Activated naive CD4-positive, alpha-beta T cell treated with anti-CD3 and anti-CD28 coated beads, Interleukin-2, amount 10 ng/mL, durations not matched to agents 7 days and 5 days (primary cell): ENCODE data around the gene ZFAND4.
"Not testable (repeated sequence)": the region's sequence is repeated elsewhere in the genome, so short reads cannot be mapped to it uniquely, and the experiment has no call there.

ENCODE experiments used
- CTCF ChIA-PET: fragments of 350-600 bp; sonication (Branson Sonifier 250); formaldehyde crosslinking; loops from one replicate; lab custom pipeline; 2021; ENCODE audit warnings: antibody characterized with exemption; lab: Charles Lee
- DNase-seq: peaks from one replicate; pipeline ENCODE4 v3.0.0-alpha.2; 2020
- H3K27ac Mint-ChIP-seq: one replicate; pipeline ENCODE4 v1.8.0; 2021; ENCODE audit warnings: mild to moderate bottlenecking, moderate library complexity, mixed read lengths
- H3K27me3 Mint-ChIP-seq: one replicate; pipeline ENCODE4 v1.8.0; 2021; ENCODE audit warnings: mild to moderate bottlenecking, mixed read lengths
- H3K36me3 Mint-ChIP-seq: one replicate; pipeline ENCODE4 v1.8.0; 2021; ENCODE audit warnings: mixed read lengths
- H3K4me1 Mint-ChIP-seq: one replicate; pipeline ENCODE4 v1.8.0; 2021; ENCODE audit warnings: mixed read lengths
- H3K4me3 Mint-ChIP-seq: one replicate; pipeline ENCODE4 v1.8.0; 2021; ENCODE audit warnings: mild to moderate bottlenecking, moderate library complexity, mixed read lengths
- H3K9me3 Mint-ChIP-seq: one replicate; pipeline ENCODE4 v1.8.0; 2021; ENCODE audit warnings: mixed read lengths

Gene ZFAND4

DNA sequence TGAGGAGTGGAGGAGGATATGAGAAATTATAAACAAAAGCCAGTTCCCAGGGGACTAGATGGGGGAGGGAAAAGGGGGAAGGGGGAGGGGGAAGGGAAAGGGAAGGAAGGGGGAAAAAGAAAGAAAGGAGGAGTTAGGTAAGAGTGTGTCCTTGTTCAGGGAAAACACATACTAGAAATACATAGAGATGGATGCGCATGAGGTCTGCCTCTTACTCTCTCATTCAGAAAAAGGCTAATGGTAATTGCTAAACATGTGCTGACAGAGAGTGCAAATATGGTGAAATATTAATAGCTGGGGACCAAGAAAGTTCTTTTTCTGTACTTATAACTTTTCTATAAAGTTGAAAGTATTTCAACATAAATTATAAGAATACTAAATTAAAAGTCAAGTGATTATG is 64.5 kb downstream of the ZFAND4 start:
- no peak overlapping the region for H3K27ac Mint-ChIP-seq
- no peaks in the 10 kb centered on the region for H3K27me3 Mint-ChIP-seq
- H3K9me3 Mint-ChIP-seq = no peaks in the 10 kb centered on the region
- no peak overlapping the region for H3K4me3 Mint-ChIP-seq
- CTCF ChIA-PET = no interaction called here
- no peak for DNase-seq
- H3K36me3 Mint-ChIP-seq = peaks cover 4% of the 10 kb centered on the region
- H3K4me1 Mint-ChIP-seq = no peaks in the 10 kb centered on the region

DNA sequence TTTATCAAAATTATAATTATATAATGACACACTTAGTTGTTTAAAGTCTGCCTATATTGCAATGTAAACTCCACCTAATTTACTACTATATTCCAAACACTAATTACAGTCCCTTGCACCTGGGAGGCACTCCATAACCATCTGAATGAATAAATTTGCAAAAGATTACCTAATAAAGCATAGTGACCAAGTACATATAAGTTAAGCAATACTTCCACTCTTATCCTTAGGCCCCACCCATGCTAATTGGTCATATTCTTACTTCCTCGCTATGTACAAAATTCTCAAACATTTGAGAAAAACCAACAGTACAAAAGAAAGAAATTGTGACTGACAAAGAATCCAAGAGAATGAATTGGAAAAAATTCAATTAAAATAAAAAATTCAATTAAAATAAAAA is 65.3 kb downstream of the ZFAND4 start:
- Mint-ChIP-seq H3K27me3 (no peaks in the 10 kb centered on the region), H3K27ac (no peak overlapping the region), H3K36me3 (peaks cover 4% of the 10 kb centered on the region), H3K9me3 (no peaks in the 10 kb centered on the region), H3K4me3 (no peak overlapping the region), H3K4me1 (no peaks in the 10 kb centered on the region)
- DNase-seq = no peak
- CTCF ChIA-PET = no interaction called here

GRCh38 chr10:45602836-45603235 is 69.7 kb downstream of the ZFAND4 start:
- no peak overlapping the region for H3K4me3 Mint-ChIP-seq
- peaks cover 2% of the 10 kb centered on the region for H3K4me1 Mint-ChIP-seq
- no peaks in the 10 kb centered on the region for H3K9me3 Mint-ChIP-seq
- H3K27me3 Mint-ChIP-seq = peaks cover 24% of the 10 kb centered on the region
- H3K36me3 Mint-ChIP-seq = no peaks in the 10 kb centered on the region
- H3K27ac Mint-ChIP-seq = no peak overlapping the region
- DNase-seq = no peak
- CTCF ChIA-PET = no interaction called here

GRCh38 chr10:45602082-45602730 is 70.4 kb downstream of the ZFAND4 start:
- CTCF ChIA-PET = interaction anchor here (1.4 kb wide), 1 partner anchor 137 kb away, joined by 4 read pairs; no protein-coding TSS in a partner anchor
- Mint-ChIP-seq H3K4me3 (no peak overlapping the region), H3K4me1 (peaks cover 2% of the 10 kb centered on the region), H3K9me3 (no peaks in the 10 kb centered on the region), H3K36me3 (no peaks in the 10 kb centered on the region), H3K27me3 (peaks cover 28% of the 10 kb centered on the region), H3K27ac (no peak overlapping the region)
- DNase-seq = no peak

DNA sequence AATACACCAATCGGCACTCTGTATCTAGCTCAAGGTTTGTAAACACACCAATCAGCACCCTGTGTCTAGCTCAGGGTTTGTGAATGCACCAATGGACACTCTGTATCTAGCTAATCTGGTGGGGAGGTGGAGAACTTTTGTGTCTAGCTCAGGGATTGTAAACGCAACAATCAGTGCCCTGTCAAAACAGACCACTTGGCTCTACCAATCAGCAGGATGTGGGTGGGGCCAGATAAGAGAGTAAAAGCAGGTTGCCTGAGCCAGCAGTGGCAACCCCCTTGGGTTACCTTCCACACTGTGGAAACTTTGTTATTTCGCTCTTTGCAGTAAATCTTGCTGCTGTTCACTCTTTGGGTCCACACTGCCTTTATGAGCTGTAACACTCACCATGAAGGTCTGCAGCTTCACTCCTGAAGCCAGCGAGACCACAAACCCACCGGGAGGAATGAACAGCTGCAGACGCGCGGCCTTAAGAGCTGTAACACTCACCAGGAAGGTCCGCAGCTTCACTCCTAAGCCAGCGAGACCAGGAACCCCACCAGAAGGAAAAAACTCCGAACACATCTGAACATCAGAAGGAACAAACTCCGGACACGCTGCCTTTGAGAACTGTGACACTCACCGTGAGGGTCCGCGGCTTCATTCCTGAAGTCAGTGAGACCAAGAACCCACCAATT is 71.2 kb downstream of the ZFAND4 start:
- H3K27ac Mint-ChIP-seq, DNase-seq, H3K36me3 Mint-ChIP-seq, H3K4me1 Mint-ChIP-seq, H3K4me3 Mint-ChIP-seq, H3K9me3 Mint-ChIP-seq: not testable (repeated sequence)
- CTCF ChIA-PET = interaction anchor here (1.4 kb wide), 1 partner anchor 136 kb away, joined by 4 read pairs; no protein-coding TSS in a partner anchor
- peaks cover 35% of the 10 kb centered on the region for H3K27me3 Mint-ChIP-seq

DNA sequence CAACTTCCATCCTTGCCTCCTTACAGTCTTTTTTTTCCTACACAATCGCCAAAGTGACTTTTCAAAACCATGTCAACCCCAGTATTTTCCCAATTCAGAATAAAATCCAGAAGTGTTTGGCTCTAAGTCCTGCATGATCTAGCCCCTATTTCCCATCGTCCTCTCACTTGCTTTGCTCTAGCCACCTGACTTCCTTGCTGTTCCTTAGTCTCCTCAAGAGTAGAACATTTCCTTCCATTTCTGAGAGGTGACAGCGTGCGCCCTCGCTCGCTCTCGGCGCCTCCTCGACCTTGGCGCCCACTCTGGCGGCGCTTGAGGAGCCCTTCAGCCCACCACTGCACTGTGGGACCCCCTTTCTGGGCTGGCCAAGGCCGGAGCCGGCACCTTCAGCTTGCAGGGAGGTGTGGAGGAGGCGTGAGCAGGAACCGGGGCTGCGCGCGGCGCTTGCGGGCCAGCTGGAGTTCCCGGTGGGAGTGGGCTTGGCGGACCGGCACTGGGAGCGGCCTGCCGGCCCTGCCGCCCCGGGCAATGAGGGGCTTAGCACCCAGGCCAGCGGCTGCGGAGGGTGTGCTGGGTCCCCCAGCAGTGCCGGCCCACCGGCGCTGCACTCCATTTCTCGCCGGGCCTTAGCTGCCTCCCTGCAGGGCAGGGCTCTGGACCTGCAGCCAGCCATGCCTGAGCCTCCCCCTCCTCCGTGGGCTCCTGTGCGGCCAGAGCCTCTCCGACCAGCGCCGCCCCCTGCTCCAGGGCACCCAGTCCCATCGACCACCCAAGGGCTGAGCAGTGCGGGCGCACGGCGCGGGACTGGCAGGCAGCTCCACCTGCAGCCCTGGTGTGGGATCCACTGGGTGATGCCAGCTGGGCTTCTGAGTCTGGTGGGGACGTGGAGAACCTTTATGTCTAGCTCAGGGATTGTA is 72.0 kb downstream of the ZFAND4 start:
- H3K4me1 Mint-ChIP-seq, H3K27ac Mint-ChIP-seq, H3K9me3 Mint-ChIP-seq, DNase-seq, H3K4me3 Mint-ChIP-seq, CTCF ChIA-PET, H3K36me3 Mint-ChIP-seq: not testable (repeated sequence)
- peaks cover 42% of the 10 kb centered on the region for H3K27me3 Mint-ChIP-seq

DNA sequence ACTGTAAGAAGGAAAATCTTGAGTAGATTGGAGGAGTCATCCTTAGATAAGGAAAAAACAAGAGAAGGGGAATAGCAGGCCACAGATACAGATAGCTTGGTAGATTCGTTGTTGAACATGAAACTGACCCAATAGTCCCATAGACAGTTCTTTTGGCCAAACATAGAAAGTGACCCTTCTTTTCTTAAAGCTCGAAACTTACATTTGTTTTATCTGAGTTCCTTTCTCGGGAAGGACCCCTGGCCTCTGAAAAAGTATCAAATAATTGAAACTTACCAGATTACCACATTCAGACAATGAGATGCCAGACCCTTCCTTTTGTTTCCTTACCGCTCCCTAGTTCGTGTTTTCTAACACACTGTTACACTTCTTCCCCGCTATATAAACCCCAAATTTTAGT is 72.9 kb downstream of the ZFAND4 start:
- H3K36me3 Mint-ChIP-seq = no peaks in the 10 kb centered on the region
- no peak overlapping the region for H3K4me3 Mint-ChIP-seq
- no peak for DNase-seq
- CTCF ChIA-PET = no interaction called here
- H3K9me3 Mint-ChIP-seq = no peaks in the 10 kb centered on the region
- H3K4me1 Mint-ChIP-seq = peaks cover 11% of the 10 kb centered on the region
- H3K27ac Mint-ChIP-seq = no peak overlapping the region
- peaks cover 51% of the 10 kb centered on the region for H3K27me3 Mint-ChIP-seq

- H3K27ac Mint-ChIP-seq = no peak overlapping the region
- no peak for DNase-seq
- H3K36me3 Mint-ChIP-seq = no peaks in the 10 kb centered on the region
- H3K4me1 Mint-ChIP-seq = peaks cover 11% of the 10 kb centered on the region
- no peaks in the 10 kb centered on the region for H3K9me3 Mint-ChIP-seq
- peaks cover 52% of the 10 kb centered on the region for H3K27me3 Mint-ChIP-seq
- no peak overlapping the region for H3K4me3 Mint-ChIP-seq
- CTCF ChIA-PET = interaction anchor here (0.6 kb wide), 1 partner anchor 215 kb away, joined by 3 read pairs; no protein-coding TSS in a partner anchor
These were observed 73.5 kb downstream of the ZFAND4 start for GRCh38 chr10:45599021-45599603.

GRCh38 chr10:45596526-45596925 is 76.0 kb downstream of the ZFAND4 start:
- H3K9me3 Mint-ChIP-seq = no peaks in the 10 kb centered on the region
- H3K4me1 Mint-ChIP-seq = peaks cover 32% of the 10 kb centered on the region
- peaks cover 4% of the 10 kb centered on the region for H3K36me3 Mint-ChIP-seq
- H3K27ac Mint-ChIP-seq = no peak overlapping the region
- H3K4me3 Mint-ChIP-seq = no peak overlapping the region
- peaks cover 50% of the 10 kb centered on the region for H3K27me3 Mint-ChIP-seq
- CTCF ChIA-PET = no interaction called here
- DNase-seq = no peak

DNA sequence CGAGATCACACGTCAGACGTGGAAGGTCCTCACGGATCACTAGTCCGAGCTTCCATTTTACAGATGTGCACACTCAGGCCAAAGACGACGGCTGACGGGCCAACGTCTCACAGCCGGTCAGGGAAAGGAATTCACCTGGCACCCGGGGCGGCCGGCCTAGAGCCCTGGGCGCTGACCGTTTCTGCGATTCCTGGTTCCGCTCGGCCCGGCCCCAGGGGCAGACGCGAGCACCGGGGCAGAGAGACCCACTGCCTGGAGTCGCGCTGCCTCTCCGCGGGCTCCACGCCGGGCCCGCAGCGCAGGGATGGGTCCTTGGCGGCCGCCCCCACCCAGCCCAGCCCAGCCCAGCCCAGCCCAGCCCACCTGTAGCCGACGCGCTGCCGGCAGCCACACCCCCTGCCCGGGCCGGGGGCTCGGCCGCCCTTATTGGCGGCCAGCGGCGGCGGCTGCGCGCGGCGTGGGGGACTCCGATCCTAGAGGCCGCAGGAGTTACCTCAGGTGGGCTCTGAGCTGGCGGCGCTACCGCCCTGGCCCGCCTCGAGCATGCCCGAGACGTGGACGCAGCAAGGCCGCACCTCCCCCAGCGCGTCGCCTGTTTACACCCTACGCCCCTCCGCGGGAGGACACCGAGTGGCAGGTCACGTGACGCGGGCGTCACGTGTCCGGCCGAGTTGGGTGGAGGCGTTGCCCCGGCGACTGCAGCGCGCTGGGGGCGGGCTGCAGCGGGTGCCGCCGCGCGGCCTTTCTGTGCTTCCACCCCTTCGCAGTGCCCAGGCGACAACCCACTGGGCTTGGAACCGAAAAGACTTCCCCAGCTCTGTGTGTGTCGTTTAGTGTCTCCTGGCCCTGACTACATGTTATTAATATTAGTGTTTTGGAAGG is 78.1 kb downstream of the ZFAND4 start:
- Mint-ChIP-seq H3K4me1 (peaks cover 35% of the 10 kb centered on the region), H3K27me3 (peaks cover 36% of the 10 kb centered on the region), H3K9me3 (peaks cover 5% of the 10 kb centered on the region), H3K4me3 (peak overlapping the region; percentile 88), H3K27ac (peak overlapping the region; percentile 91), H3K36me3 (peaks cover 17% of the 10 kb centered on the region)
- peak; percentile 94 for DNase-seq
- CTCF ChIA-PET = interaction anchor here (1.4 to 2.8 kb wide), 2 partner anchors 13 to 130 kb away, joined by 4 to 7 read pairs; no protein-coding TSS in a partner anchor

DNA sequence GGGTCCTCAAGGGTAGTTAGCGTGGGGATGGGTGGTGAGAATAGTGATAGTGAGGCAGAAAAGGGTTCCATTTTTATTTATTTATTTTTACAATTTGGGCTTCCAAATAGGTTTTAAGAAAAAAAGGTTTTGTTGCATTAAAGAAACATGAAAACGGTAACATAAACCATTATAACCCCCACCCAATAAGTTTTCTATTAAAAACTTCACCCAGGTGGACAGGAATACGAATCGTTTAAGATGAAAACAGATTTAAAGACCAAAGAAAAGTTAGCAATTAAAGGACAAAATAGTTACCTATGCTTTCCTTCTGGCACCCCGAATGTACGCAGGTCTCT is 78.7 kb downstream of the ZFAND4 start:
- DNase-seq = no peak
- Mint-ChIP-seq H3K4me3 (peak overlapping the region; percentile 88), H3K27ac (peak overlapping the region; percentile 91), H3K9me3 (peaks cover 5% of the 10 kb centered on the region), H3K4me1 (peaks cover 35% of the 10 kb centered on the region), H3K27me3 (peaks cover 31% of the 10 kb centered on the region), H3K36me3 (peaks cover 20% of the 10 kb centered on the region)
- CTCF ChIA-PET = interaction anchor here (2.8 kb wide), 1 partner anchor 13 kb away, joined by 7 read pairs; no protein-coding TSS in a partner anchor

DNA sequence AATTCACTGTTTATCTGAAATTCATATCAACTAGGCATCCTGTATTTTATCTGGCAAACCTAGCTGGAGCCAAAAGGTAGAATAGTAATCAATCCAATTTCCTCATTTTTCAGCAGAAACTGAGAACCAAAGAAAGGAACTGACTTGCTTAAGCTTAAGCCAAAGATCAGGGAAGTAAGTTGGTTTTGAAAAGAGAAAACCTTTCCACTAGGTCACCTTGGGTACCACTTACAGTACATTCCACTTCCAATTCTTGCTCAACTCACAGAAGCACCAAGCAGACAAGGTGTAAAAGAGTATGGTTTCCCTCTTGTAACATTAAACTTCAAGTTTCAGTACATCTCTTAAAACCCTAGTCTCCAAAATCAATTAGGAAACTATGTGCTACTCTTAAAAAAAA is 79.6 kb downstream of the ZFAND4 start:
- Mint-ChIP-seq H3K4me3 (peak overlapping the region; percentile 88), H3K27me3 (peaks cover 29% of the 10 kb centered on the region), H3K36me3 (peaks cover 20% of the 10 kb centered on the region), H3K27ac (no peak overlapping the region), H3K9me3 (peaks cover 5% of the 10 kb centered on the region), H3K4me1 (peaks cover 35% of the 10 kb centered on the region)
- CTCF ChIA-PET = interaction anchor here (0.7 to 2.8 kb wide), 2 partner anchors 12 to 67 kb away, joined by 3 to 7 read pairs; no protein-coding TSS in a partner anchor
- no peak for DNase-seq

DNA sequence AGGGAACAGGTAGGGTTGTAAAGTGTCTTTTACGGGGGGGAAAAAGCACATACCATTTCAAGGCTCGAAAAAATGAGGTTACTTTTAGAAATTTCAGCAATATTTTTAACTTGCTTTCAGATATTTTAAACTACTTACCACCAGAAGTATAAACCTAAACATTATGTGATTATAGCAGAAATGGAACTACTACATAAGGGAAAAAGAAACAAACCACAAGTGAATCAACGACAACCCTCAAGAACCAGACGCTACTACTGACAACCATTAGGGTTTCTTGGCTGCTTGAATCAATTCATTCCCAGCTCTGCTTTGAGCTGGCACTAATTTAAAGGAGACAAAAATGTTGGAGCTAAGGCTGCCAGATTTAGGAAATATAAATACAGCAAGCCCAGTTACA is 80.1 kb downstream of the ZFAND4 start:
- DNase-seq = no peak
- H3K9me3 Mint-ChIP-seq = peaks cover 5% of the 10 kb centered on the region
- peaks cover 20% of the 10 kb centered on the region for H3K36me3 Mint-ChIP-seq
- H3K4me1 Mint-ChIP-seq = peaks cover 35% of the 10 kb centered on the region
- CTCF ChIA-PET = interaction anchor here (0.7 to 2.8 kb wide), 2 partner anchors 11 to 67 kb away, joined by 3 to 7 read pairs; no protein-coding TSS in a partner anchor
- H3K4me3 Mint-ChIP-seq = peak overlapping the region; percentile 50
- peak overlapping the region; percentile 2 for H3K27ac Mint-ChIP-seq
- peaks cover 24% of the 10 kb centered on the region for H3K27me3 Mint-ChIP-seq
